H1 (cell line): Measurements from ENCODE around the gene TECR. TPM values are rescaled to one million over a fixed set of nuclear protein-coding genes. Genes with fewer than 3 reads are reported as not detected.

Experiments used
- CTCF ChIA-PET: fragments of 300-600 bp; sonication (Branson Sonifier 250); formaldehyde crosslinking; loops from one replicate; lab custom pipeline; 2021; ENCODE audit not compliant: partially characterized antibody; lab: Charles Lee
- POLR2A ChIA-PET: fragments of 300-600 bp; sonication (Branson Sonifier 250); formaldehyde crosslinking; loops from one replicate; lab custom pipeline; 2021; ENCODE audit warnings: inconsistent platforms; ENCODE audit not compliant: partially characterized antibody; lab: Charles Lee
- DNase-seq, 2 experiments: peaks; one replicate each; pipeline versions ENCODE4 v3.0.0 to v3.0.0-alpha.2; 2010 to 2022; ENCODE audit warnings: low spot score in 2 of 2, low read depth in 1 of 2, mixed read lengths in 1 of 2
- FAIRE-seq: peaks from 2 replicates; lab custom pipeline; 2011; peaks lifted over from hg19 to GRCh38; lab: Jason Lieb, UNC
- H2AFZ ChIP-seq: 2 replicates; pipeline ENCODE4 v1.8.1; 2012; ENCODE audit warnings: low read length, inconsistent platforms
- H2AK5ac ChIP-seq: 2 replicates; pipeline ENCODE4 v1.6.1; 2013; ENCODE audit warnings: low read depth, low read length
- H2BK120ac ChIP-seq: replicated peaks from 2 replicates; pipeline ENCODE3; 2013; ENCODE audit warnings: low read depth, low read length, inconsistent platforms
- H2BK12ac ChIP-seq: 2 replicates; pipeline ENCODE4 v1.6.1; 2013; ENCODE audit warnings: low read depth, low read length
- H2BK15ac ChIP-seq: 2 replicates; pipeline ENCODE4 v1.6.1; 2013; ENCODE audit warnings: low read length
- H2BK20ac ChIP-seq: 2 replicates; pipeline ENCODE4 v1.6.1; 2013; ENCODE audit warnings: low read length
- H2BK5ac ChIP-seq: 2 replicates; pipeline ENCODE4 v1.6.1; 2013; ENCODE audit warnings: low read depth, low read length
- H3K14ac ChIP-seq: 2 replicates; pipeline ENCODE4 v1.6.1; 2013; ENCODE audit warnings: inconsistent platforms; ENCODE audit not compliant: insufficient read length
- H3K18ac ChIP-seq: 2 replicates; pipeline ENCODE4 v1.6.1; 2013; ENCODE audit warnings: low read length; ENCODE audit errors: extremely low read depth
- H3K23ac ChIP-seq: 2 replicates; pipeline ENCODE4 v1.6.1; 2013; ENCODE audit warnings: inconsistent platforms; ENCODE audit not compliant: insufficient read length
- H3K23me2 ChIP-seq: 2 replicates; pipeline ENCODE4 v1.6.1; 2013; ENCODE audit warnings: low read depth, low read length
- H3K27ac ChIP-seq: 2 replicates; pipeline ENCODE4 v1.6.1; 2011; ENCODE audit warnings: low read depth, low read length, inconsistent platforms
- H3K27me3 ChIP-seq, 4 experiments: replicated peaks in 1 of 4; 1 replicate in 1 of 4; 2 replicates in 3 of 4; pipeline versions ENCODE4 v1.6.1 to v1.8.1; 2011 to 2013; ENCODE audit warnings: low read length in 3 of 4, mild to moderate bottlenecking in 3 of 4, inconsistent platforms in 2 of 4, mixed read lengths in 2 of 4, moderate library complexity in 1 of 4; ENCODE audit not compliant: control insufficient read depth in 3 of 4, insufficient read depth in 3 of 4; ENCODE audit errors: extremely low read depth in 1 of 4
- H3K36me3 ChIP-seq, 4 experiments: 2 replicates each; pipeline versions ENCODE4 v1.6.1 to v1.8.1; 2011 to 2013; ENCODE audit warnings: mild to moderate bottlenecking in 4 of 4, low read length in 3 of 4, moderate library complexity in 2 of 4, control low read depth in 1 of 4, inconsistent platforms in 1 of 4; ENCODE audit not compliant: insufficient read depth in 4 of 4, control insufficient read depth in 2 of 4
- H3K4ac ChIP-seq: replicated peaks from 2 replicates; pipeline ENCODE3; 2013; ENCODE audit warnings: low read length, low read depth, mixed read lengths, inconsistent platforms; ENCODE audit not compliant: insufficient read length
- H3K4me1 ChIP-seq, 4 experiments: replicated peaks in 1 of 4; 1 replicate in 1 of 4; 2 replicates in 3 of 4; pipeline versions ENCODE4 v1.6.1 to v1.8.1; 2011 to 2013; ENCODE audit warnings: low read length in 3 of 4, inconsistent platforms in 2 of 4, mixed read lengths in 1 of 4; ENCODE audit not compliant: insufficient read depth in 4 of 4, control insufficient read depth in 3 of 4
- H3K4me2 ChIP-seq, 2 experiments: 2 replicates each; pipeline versions ENCODE4 v1.6.1 to v1.8.1; 2011 to 2013; ENCODE audit warnings: low read depth in 2 of 2, low read length in 2 of 2, control low read depth in 1 of 2, inconsistent platforms in 1 of 2, mild to moderate bottlenecking in 1 of 2; ENCODE audit not compliant: insufficient read depth in 1 of 2
- H3K4me3 ChIP-seq, 4 experiments: fragments of 200-600, 300-600 bp in 1 of 4; sonication (generic), shearing (Covaris generic), sonication (Bioruptor Twin) in 1 of 4; 2 replicates each; pipeline versions ENCODE4 v1.5.1 to v1.8.1; 2011 to 2016; ENCODE audit warnings: low read length in 4 of 4, low read depth in 3 of 4, control low read depth in 2 of 4, inconsistent platforms in 2 of 4, mild to moderate bottlenecking in 2 of 4, mixed read lengths in 1 of 4, moderate library complexity in 1 of 4; ENCODE audit not compliant: insufficient read depth in 2 of 4; ENCODE audit errors: extremely low read depth in 1 of 4
- H3K56ac ChIP-seq: replicated peaks from 2 replicates; pipeline ENCODE3; 2013; ENCODE audit warnings: low read depth, mild to moderate bottlenecking, mixed read lengths, low read length, inconsistent platforms; ENCODE audit not compliant: insufficient read length
- H3K79me1 ChIP-seq: 2 replicates; pipeline ENCODE4 v1.6.1; 2013; ENCODE audit warnings: low read depth, low read length, control low read depth
- H3K79me2 ChIP-seq, 2 experiments: 2 replicates each; pipeline versions ENCODE4 v1.6.1 to v1.8.1; 2012 to 2013; ENCODE audit warnings: low read length in 2 of 2, mild to moderate bottlenecking in 2 of 2, inconsistent platforms in 1 of 2; ENCODE audit not compliant: insufficient read depth in 2 of 2, control insufficient read depth in 1 of 2
- H3K9ac ChIP-seq, 4 experiments: replicated peaks in 1 of 4; 1 replicate in 1 of 4; 2 replicates in 3 of 4; pipeline versions ENCODE4 v1.6.1 to v1.8.1; 2011 to 2013; ENCODE audit warnings: low read depth in 3 of 4, low read length in 3 of 4, control low read depth in 2 of 4, mild to moderate bottlenecking in 2 of 4, moderate library complexity in 2 of 4, inconsistent platforms in 1 of 4; ENCODE audit errors: extremely low read depth in 1 of 4
- H3K9me3 ChIP-seq, 2 experiments: 2 replicates each; pipeline versions ENCODE4 v1.6.1 to v1.8.1; 2012 to 2013; ENCODE audit warnings: mild to moderate bottlenecking in 2 of 2, moderate library complexity in 2 of 2, control low read depth in 1 of 2, inconsistent platforms in 1 of 2, low read depth in 1 of 2, low read length in 1 of 2, mixed read lengths in 1 of 2; ENCODE audit not compliant: insufficient read depth in 2 of 2
- H4K20me1 ChIP-seq, 2 experiments: replicated peaks in 1 of 2; 2 replicates each; pipeline versions ENCODE3 to v1.8.1; 2011 to 2013; ENCODE audit warnings: inconsistent platforms in 2 of 2, low read length in 2 of 2, mild to moderate bottlenecking in 1 of 2; ENCODE audit not compliant: insufficient read depth in 2 of 2, control insufficient read depth in 1 of 2
- H4K5ac ChIP-seq: 2 replicates; pipeline ENCODE4 v1.6.1; 2013; ENCODE audit warnings: low read length, low read depth, mixed read lengths, inconsistent platforms; ENCODE audit not compliant: insufficient read length
- H4K8ac ChIP-seq: 2 replicates; pipeline ENCODE4 v1.8.0; 2013; ENCODE audit warnings: mild to moderate bottlenecking, moderate library complexity, low read length, inconsistent platforms; ENCODE audit not compliant: insufficient read depth; ENCODE audit errors: extremely low read depth
- H4K91ac ChIP-seq: replicated peaks from 2 replicates; pipeline ENCODE3; 2013; ENCODE audit warnings: low read length, mixed read lengths, inconsistent platforms; ENCODE audit not compliant: insufficient read length
- ASH2L ChIP-seq: fragments of 200-600, 300-600 bp; sonication (generic); IDR thresholded peaks from one replicate; pipeline ENCODE4 v1.7.1; 2017; ENCODE audit warnings: low read length
- BRCA1 ChIP-seq: IDR thresholded peaks from 2 replicates; pipeline ENCODE4 v1.6.1; 2012; ENCODE audit warnings: low read depth, low read length, improper control_type of control experiment
- CBX8 ChIP-seq: fragments of 300-800, 300-1000 bp; sonication (generic); IDR thresholded peaks from 2 replicates; pipeline ENCODE4 v1.7.1; 2016; ENCODE audit warnings: low read depth, low read length, borderline replicate concordance
- EZH2 ChIP-seq: fragments of 200-600 bp; sonication (generic); IDR thresholded peaks from 2 replicates; pipeline ENCODE4 v1.7.1; 2012; ENCODE audit warnings: low read depth, mild to moderate bottlenecking, moderate library complexity, low read length, inconsistent platforms; ENCODE audit not compliant: severe bottlenecking
- KDM1A ChIP-seq: fragments of 200-600, 300-600 bp; sonication (generic); IDR thresholded peaks from 2 replicates; pipeline ENCODE4 v1.7.1; 2016; ENCODE audit warnings: mild to moderate bottlenecking, low read length, borderline replicate concordance
- MAFK ChIP-seq: IDR thresholded peaks from 2 replicates; pipeline ENCODE4 v1.6.1; 2012; ENCODE audit warnings: low read depth, mild to moderate bottlenecking, improper control_type of control experiment, low read length
- PHF8 ChIP-seq: fragments of 200-600 bp; sonication (generic); conservative IDR thresholded peaks from 2 replicates; pipeline ENCODE4 v1.7.1; 2012; ENCODE audit warnings: low read depth, mild to moderate bottlenecking, inconsistent platforms, low read length, moderate library complexity
- RFX5 ChIP-seq: IDR thresholded peaks from 2 replicates; pipeline ENCODE4 v1.6.1; 2011; ENCODE audit warnings: low read depth, low read length, improper control_type of control experiment, borderline replicate concordance
- RXRA ChIP-seq: IDR thresholded peaks from 2 replicates; pipeline ENCODE4 v1.6.1; 2011; ENCODE audit warnings: low read depth, mild to moderate bottlenecking, low read length, moderate library complexity; ENCODE audit not compliant: insufficient read depth
- SIN3A ChIP-seq, 2 experiments: IDR thresholded peaks in 1 of 2; conservative IDR thresholded peaks in 1 of 2; 2 replicates each; pipeline ENCODE4 v1.6.1; 2011 to 2012; ENCODE audit warnings: low read length in 2 of 2, improper control_type of control experiment in 1 of 2, low read depth in 1 of 2, mild to moderate bottlenecking in 1 of 2
- SP4 ChIP-seq: IDR thresholded peaks from 2 replicates; pipeline ENCODE4 v1.6.1; 2012; ENCODE audit warnings: low read length, inconsistent platforms
- TBP ChIP-seq: IDR thresholded peaks from 2 replicates; pipeline ENCODE4 v1.6.1; 2011; ENCODE audit warnings: low read depth, low read length, improper control_type of control experiment
- WGBS, 2 experiments: shearing (Covaris generic) in 1 of 2; methylation state at CpG; one replicate each; pipeline versions ENCODE4 v1.1.6 to v1.1.7; 2013 to 2015; ENCODE audit warnings: low lambda C conversion rate in 2 of 2, mixed read lengths in 2 of 2, inconsistent platforms in 1 of 2, low coverage in 1 of 2, missing lambda C conversion rate in 1 of 2; ENCODE audit not compliant: insufficient replicate concordance in 2 of 2, insufficient coverage in 1 of 2, insufficient read length in 1 of 2; ENCODE audit errors: extremely low coverage in 1 of 2, missing lambda C conversion rate in 1 of 2; 5-methylcytosine and 5-hydroxymethylcytosine counted together
- polyA plus RNA-seq, 7 experiments: library from polyadenylated mRNA; depleted of rRNA in 3 of 7; stranded (reverse) in 5 of 7; unstranded in 2 of 7; fragments of >200 nt in 5 of 7; fragments of 200-250 nt in 2 of 7; gene quantifications; 1 replicate in 5 of 7; 2 replicates in 1 of 7; 4 replicates in 1 of 7; pipeline versions ENCODE4 v1.2.1 to v1.2.3, GENCODE V29; 2011 to 2013; ENCODE audit warnings: missing spikeins in 2 of 7, mixed read lengths in 2 of 7
- total RNA-seq: library from RNA; stranded (reverse); fragmentation: NEBNext Ultra II Directional; extraction: Animal tissue kit (Norgen Biotek cat#: 25700); gene quantifications from 2 replicates; pipeline ENCODE4 v1.2.1, GENCODE V29; 2021

Gene TECR
- total and polyA plus RNA-seq, 2 of the 8 experiments (the other 6 are each of a cell fraction or from before 2014, with no cell fraction given), result 172 to 405 TPM

DNA sequence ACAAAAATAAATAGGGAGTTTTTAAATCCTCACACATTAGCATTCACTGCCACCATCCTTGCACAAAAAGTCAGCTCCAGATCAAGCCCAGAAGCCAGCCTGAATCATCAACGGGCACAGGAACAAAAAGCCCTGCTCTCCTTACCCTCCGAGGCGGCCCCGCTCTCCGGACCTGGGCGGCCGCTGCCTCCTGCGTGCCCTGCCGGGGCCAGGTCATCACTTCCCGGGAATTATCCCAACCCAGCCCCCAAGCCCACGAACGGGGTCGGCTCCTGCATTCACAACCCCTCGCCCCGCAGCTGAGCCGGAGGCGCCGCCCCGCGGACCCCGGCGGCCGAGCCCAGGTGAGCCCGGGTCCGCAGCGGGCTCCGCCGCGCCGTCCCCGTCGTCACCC, 12.0 kb upstream of the TECR start:
- Histone ChIP-seq H3K79me1 (peaks cover 14% of the 10 kb centered on the region), H2BK12ac (no peak overlapping the region), H3K23ac (no peak overlapping the region), H3K23me2 (peaks cover 3% of the 10 kb centered on the region; the same call in 1 of the 2 replicates), H2BK20ac (no peak overlapping the region), H3K9me3 (no peaks in the 10 kb centered on the region), H2AK5ac (no peak overlapping the region), H3K14ac (peak overlapping the region; percentile 82), H4K5ac (no peak overlapping the region)
- ChIA-PET CTCF (interaction anchor here (0.7 to 1.8 kb wide), 5 partner anchors 13 to 106 kb away, joined by 3 to 6 read pairs (median 5); no protein-coding TSS in a partner anchor), POLR2A (interaction anchor here (0.7 to 3.8 kb wide), 13 partner anchors 12 to 1359 kb away, joined by 3 to 30 read pairs (median 5); partner anchors contain the start of genes GIPC1 and TECR)
- TF ChIP-seq SIN3A (conservative IDR thresholded peaks at IDR 0.05 in 1 of 2, IDR thresholded peaks at IDR 0.05 in 1 of 2; ENCODE audit: low read depth in 1 of 2, low read length in 2 of 2), result peak in 1 of 2 experiments; percentile 55; a peak in 1 of 4 replicates
- peak; percentile 3 for TF ChIP-seq ASH2L
- no peak for TF ChIP-seq SP4
- no peak for TF ChIP-seq CBX8
- no peak for TF ChIP-seq KDM1A
- TF ChIP-seq EZH2, result no peak
- no peak for TF ChIP-seq PHF8
- TF ChIP-seq BRCA1, result no peak
- TF ChIP-seq RXRA, result no peak
- no peak for TF ChIP-seq TBP
- no peak for TF ChIP-seq MAFK
- TF ChIP-seq RFX5, result no peak
- TF ChIP-seq, all 59 proteins: peak for 2
- Histone ChIP-seq H3K56ac (peak overlapping the region; percentile 56), H2BK15ac (no peak overlapping the region), H4K20me1 (peaks cover 7 to 24% of the 10 kb centered on the region in 2 experiments), H3K79me2 (peaks cover 7 to 24% of the 10 kb centered on the region in 2 experiments; a peak in 3 of 4 replicates), H2BK5ac (no peak overlapping the region), H3K27me3 (no peaks in the 10 kb centered on the region), H2BK120ac (no peak overlapping the region), H4K8ac (peak overlapping the region; percentile 53; the same call in 1 of the 2 replicates), H3K4ac (no peak overlapping the region), H3K36me3 (peaks cover 10 to 28% (median 17%) of the 10 kb centered on the region in 4 experiments), H3K27ac (no peak overlapping the region), H2AFZ (no peak overlapping the region), H4K91ac (no peak overlapping the region), H3K4me3 (peak overlapping the region; percentile 76 to 95 (median 88)), H3K9ac (peak overlapping the region in 3 of 4 experiments; percentile 56 to 64 (median 60); a peak in 5 of 7 replicates), H3K4me1 (peaks cover 0 to 8% (median 4%) of the 10 kb centered on the region in 4 experiments; a peak in 3 of 7 replicates), H3K18ac (no peak overlapping the region), H3K4me2 (peak overlapping the region; percentile 78 to 96)
- WGBS, 2 experiments, result 1% methylated on average over 10 of the region's 32 CpGs; no CpG with 5 or more reads in 1 of the 2 experiments
- DNase-seq, result no peak
- no peak for FAIRE-seq
